KOPT-K1 (cell line): Measurements from ENCODE around the gene NKAPL.

Experiments used
- H3K27ac ChIP-seq: fragments of 200-600 bp; sonication (generic); 2 replicates; pipeline ENCODE4 v1.5.1; 2016; ENCODE audit warnings: antibody characterized with exemption, mild to moderate bottlenecking, low read depth, low read length; ENCODE audit not compliant: poor library complexity, severe bottlenecking
- H3K36me3 ChIP-seq: fragments of 200-600 bp; sonication (generic); 2 replicates; pipeline ENCODE4 v1.5.1; 2017; ENCODE audit warnings: antibody characterized with exemption, mild to moderate bottlenecking, low read length, moderate library complexity; ENCODE audit not compliant: insufficient read depth
- H3K9me3 ChIP-seq: fragments of 200-600 bp; sonication (generic); 2 replicates; pipeline ENCODE4 v1.5.1; 2017; ENCODE audit warnings: antibody characterized with exemption, low read length, mild to moderate bottlenecking; ENCODE audit not compliant: insufficient read depth, poor library complexity, severe bottlenecking

The NKAPL gene

GRCh38 chr6:28258877-28259777, at the start of gene NKAPL:
Gene NKAPL (plus strand): TSS chr6:28259297. CDS start chr6:28259372, 75 bp downstream.
- H3K9me3 ChIP-seq: no peaks in the 10 kb centered on the region
- no peak within 1 kb of the TSS for H3K27ac ChIP-seq

GRCh38 chr6:28209753-28210535, 49.2 kb upstream of the NKAPL start:
- H3K27ac ChIP-seq: no peak overlapping the region

More at GRCh38 chr6:28258877-28259777, at the start of gene NKAPL:
- H3K36me3 ChIP-seq: no peaks in the 10 kb centered on the region

GRCh38 chr6:28211840-28212509, 47.1 kb upstream of the NKAPL start:
- Histone ChIP-seq H3K27ac (no peak overlapping the region), H3K36me3 (no peaks in the 10 kb centered on the region), H3K9me3 (no peaks in the 10 kb centered on the region)

More at GRCh38 chr6:28209753-28210535, 49.2 kb upstream of the NKAPL start:
- Histone ChIP-seq H3K36me3 (no peaks in the 10 kb centered on the region), H3K9me3 (no peaks in the 10 kb centered on the region)

- Histone ChIP-seq H3K27ac (no peak overlapping the region), H3K36me3 (no peaks in the 10 kb centered on the region), H3K9me3 (no peaks in the 10 kb centered on the region)
Measured at GRCh38 chr6:28212510-28213212, 46.4 kb upstream of the NKAPL start.

GRCh38 chr6:28213213-28213523, 45.9 kb upstream of the NKAPL start:
- Histone ChIP-seq H3K36me3 (no peaks in the 10 kb centered on the region), H3K27ac (no peak overlapping the region)

GRCh38 chr6:28215425-28215824, 43.7 kb upstream of the NKAPL start:
- H3K36me3 ChIP-seq: no peaks in the 10 kb centered on the region
- no peak overlapping the region for H3K27ac ChIP-seq
- H3K9me3 ChIP-seq: no peaks in the 10 kb centered on the region

More at GRCh38 chr6:28213213-28213523, 45.9 kb upstream of the NKAPL start:
- H3K9me3 ChIP-seq: no peaks in the 10 kb centered on the region

- Histone ChIP-seq H3K27ac (no peak overlapping the region), H3K9me3 (no peaks in the 10 kb centered on the region), H3K36me3 (no peaks in the 10 kb centered on the region)
Measured at GRCh38 chr6:28217890-28218289, 41.2 kb upstream of the NKAPL start.

- Histone ChIP-seq H3K9me3 (no peaks in the 10 kb centered on the region), H3K27ac (no peak overlapping the region), H3K36me3 (no peaks in the 10 kb centered on the region)
Measured at GRCh38 chr6:28218312-28219248, 40.5 kb upstream of the NKAPL start.

GRCh38 chr6:28220257-28221133, 38.6 kb upstream of the NKAPL start:
- no peaks in the 10 kb centered on the region for H3K9me3 ChIP-seq
- no peaks in the 10 kb centered on the region for H3K36me3 ChIP-seq
- no peak overlapping the region for H3K27ac ChIP-seq

- Histone ChIP-seq H3K9me3 (no peaks in the 10 kb centered on the region), H3K36me3 (no peaks in the 10 kb centered on the region), H3K27ac (no peak overlapping the region)
Measured at GRCh38 chr6:28224131-28225055, 34.7 kb upstream of the NKAPL start.

- no peaks in the 10 kb centered on the region for H3K9me3 ChIP-seq
- H3K36me3 ChIP-seq: no peaks in the 10 kb centered on the region
- no peak within 1 kb of the TSS for H3K27ac ChIP-seq
Measured at GRCh38 chr6:28225056-28225834, 33.9 kb upstream of the NKAPL start, which contains the start of gene ZSCAN9. Gene ZSCAN9 (plus strand): TSS chr6:28225275. CDS start chr6:28227085, 1,810 bp downstream.

- Histone ChIP-seq H3K9me3 (no peaks in the 10 kb centered on the region), H3K27ac (no peak overlapping the region), H3K36me3 (no peaks in the 10 kb centered on the region)
Measured at GRCh38 chr6:28226460-28226859, 32.6 kb upstream of the NKAPL start.
